Activated naive CD4-positive, alpha-beta T cell treated with anti-CD3 and anti-CD28 coated beads, Interleukin-2, amount 50 U/mL, for 24 hours (primary cell): ENCODE results near the gene YIF1A.
A peak's percentile ranks its signal among the peaks of the same experiment; 100 is the strongest.
"Not testable (repeated sequence)": the region's sequence is repeated elsewhere in the genome, so short reads cannot be mapped to it uniquely, and the experiment has no call there.

Experiments
- H3K27ac Mint-ChIP-seq: one replicate; pipeline ENCODE4 v1.8.0; 2021; ENCODE audit warnings: mild to moderate bottlenecking, mixed read lengths
- H3K27me3 Mint-ChIP-seq: one replicate; pipeline ENCODE4 v1.8.0; 2021; ENCODE audit warnings: mixed read lengths
- H3K36me3 Mint-ChIP-seq: one replicate; pipeline ENCODE4 v1.8.0; 2021; ENCODE audit warnings: mixed read lengths
- H3K4me1 Mint-ChIP-seq: one replicate; pipeline ENCODE4 v1.8.0; 2021; ENCODE audit warnings: mixed read lengths
- H3K4me3 Mint-ChIP-seq: one replicate; pipeline ENCODE4 v1.8.0; 2021; ENCODE audit warnings: mild to moderate bottlenecking, mixed read lengths
- H3K9me3 Mint-ChIP-seq: one replicate; pipeline ENCODE4 v1.8.0; 2021; ENCODE audit warnings: mixed read lengths

YIF1A gene

GRCh38 chr11:66316849-66317251, 27.9 kb upstream of the YIF1A start, which contains the start of gene CD248:
CD248 (minus strand) TSS chr11:66317044; CDS start chr11:66317027, 17 bp downstream.
- Mint-ChIP-seq H3K27ac (peak within 1 kb of the TSS; percentile 82), H3K9me3 (no peaks in the 10 kb centered on the region), H3K4me1 (peaks cover 66% of the 10 kb centered on the region), H3K4me3 (peak within 1 kb of the TSS; percentile 44), H3K27me3 (no peaks in the 10 kb centered on the region), H3K36me3 (no peaks in the 10 kb centered on the region)

DNA sequence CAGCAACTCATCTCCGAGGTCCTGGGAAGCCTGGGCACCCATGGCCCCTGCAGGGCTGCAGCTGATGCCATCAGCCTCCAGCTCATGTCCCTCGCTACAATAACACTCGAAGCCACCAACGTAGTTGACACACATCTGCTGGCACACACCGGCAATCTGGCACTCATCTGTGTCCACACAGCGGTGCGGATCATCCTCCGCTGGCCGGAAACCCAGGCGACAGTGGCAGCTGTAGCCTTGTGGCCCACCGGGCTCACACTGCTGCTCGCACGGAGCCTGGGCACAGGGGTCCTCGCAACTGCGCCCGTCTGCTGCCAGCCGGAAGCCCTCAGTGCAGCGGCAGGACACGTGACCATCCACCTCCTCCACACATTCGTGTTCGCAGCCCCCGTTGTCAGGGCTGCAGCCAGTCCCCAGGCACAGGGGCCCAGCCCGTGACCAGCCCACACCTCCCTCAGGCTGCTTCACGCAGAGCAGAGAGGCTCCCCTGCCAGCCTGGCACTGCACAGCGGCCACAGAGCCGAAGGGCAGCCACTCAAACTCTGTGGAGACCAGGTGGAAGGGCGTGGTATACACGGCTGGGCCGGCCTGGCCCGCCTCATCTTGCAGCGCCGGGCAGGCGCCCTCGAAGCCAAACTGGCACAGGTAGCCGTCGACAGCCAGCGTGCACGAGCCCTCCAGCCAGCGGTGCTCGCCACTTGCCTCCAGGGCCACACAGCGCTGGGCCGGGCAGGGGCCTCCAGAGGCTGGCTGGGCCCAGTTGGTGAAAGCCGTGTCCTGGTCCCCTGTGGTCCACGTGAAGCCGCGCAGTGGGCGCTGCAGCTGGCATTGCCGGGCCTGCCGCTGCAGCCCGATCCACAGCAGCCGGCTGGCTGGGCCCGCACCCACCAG, 27.2 kb upstream of the YIF1A start:
- H3K36me3 Mint-ChIP-seq: no peaks in the 10 kb centered on the region
- no peak overlapping the region for H3K4me3 Mint-ChIP-seq
- peak overlapping the region; percentile 47 for H3K27ac Mint-ChIP-seq

DNA sequence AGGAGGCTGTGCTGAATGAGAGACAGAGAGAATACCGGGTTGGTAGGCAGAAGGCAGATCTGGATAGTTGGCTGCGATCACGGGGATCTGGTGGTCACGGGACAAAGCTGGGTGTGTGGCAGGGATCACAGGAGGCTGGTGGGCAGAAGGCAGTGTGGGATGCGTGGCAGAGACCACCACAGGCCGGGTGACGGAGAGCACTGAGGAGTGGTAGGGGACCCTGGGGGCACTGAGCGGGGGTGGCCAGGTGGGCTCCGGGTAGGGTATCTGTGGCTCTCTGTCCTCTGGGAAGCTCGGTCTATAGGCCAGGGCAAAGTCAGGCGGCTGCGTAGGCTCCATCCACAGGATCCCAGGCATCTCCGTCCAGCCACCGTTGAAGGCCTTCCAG, 26.5 kb upstream of the YIF1A start:
- no peaks in the 10 kb centered on the region for H3K36me3 Mint-ChIP-seq
- peaks cover 68% of the 10 kb centered on the region for H3K4me1 Mint-ChIP-seq
- H3K4me3 Mint-ChIP-seq: no peak overlapping the region
- H3K27ac Mint-ChIP-seq: peak overlapping the region; percentile 90
- H3K9me3 Mint-ChIP-seq: no peaks in the 10 kb centered on the region
- H3K27me3 Mint-ChIP-seq: no peaks in the 10 kb centered on the region

More for the DNA sequence above, 27.2 kb upstream of the YIF1A start:
- Mint-ChIP-seq H3K9me3 (no peaks in the 10 kb centered on the region), H3K27me3 (no peaks in the 10 kb centered on the region), H3K4me1 (peaks cover 68% of the 10 kb centered on the region)

- peaks cover 62% of the 10 kb centered on the region for H3K4me1 Mint-ChIP-seq
- H3K9me3 Mint-ChIP-seq: no peaks in the 10 kb centered on the region
- peak overlapping the region; percentile 74 for H3K4me3 Mint-ChIP-seq
- H3K27me3 Mint-ChIP-seq: no peaks in the 10 kb centered on the region
- H3K36me3 Mint-ChIP-seq: no peaks in the 10 kb centered on the region
- H3K27ac Mint-ChIP-seq: peak overlapping the region; percentile 91
Observed at GRCh38 chr11:66314561-66315497, 25.9 kb upstream of the YIF1A start.

DNA sequence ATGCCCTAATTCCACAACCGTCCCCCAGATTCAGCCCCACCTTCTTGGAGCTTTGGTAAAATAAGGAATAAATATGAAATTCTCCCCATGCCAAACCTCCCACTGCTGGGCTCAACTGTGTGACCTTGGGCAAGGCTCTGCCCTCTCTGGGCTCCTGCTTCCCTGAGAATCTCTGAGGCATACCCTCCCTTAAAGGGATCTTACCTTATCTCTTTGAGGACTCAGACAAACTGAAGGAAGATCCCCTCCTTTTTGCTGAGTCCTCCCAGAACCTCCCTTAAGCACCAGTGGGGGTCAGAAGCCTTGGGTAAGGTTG, 25.2 kb upstream of the YIF1A start:
- Mint-ChIP-seq H3K27me3 (no peaks in the 10 kb centered on the region), H3K9me3 (no peaks in the 10 kb centered on the region), H3K27ac (peak overlapping the region; percentile 91), H3K4me3 (peak overlapping the region; percentile 74), H3K36me3 (no peaks in the 10 kb centered on the region), H3K4me1 (peaks cover 55% of the 10 kb centered on the region)

- Mint-ChIP-seq H3K4me1 (peaks cover 49% of the 10 kb centered on the region), H3K27me3 (no peaks in the 10 kb centered on the region), H3K27ac (peak overlapping the region; percentile 91), H3K9me3 (no peaks in the 10 kb centered on the region), H3K4me3 (peak overlapping the region; percentile 91), H3K36me3 (no peaks in the 10 kb centered on the region)
Observed at GRCh38 chr11:66313321-66314185, 24.6 kb upstream of the YIF1A start.

GRCh38 chr11:66312549-66313320, 23.8 kb upstream of the YIF1A start:
- Mint-ChIP-seq H3K4me1 (peaks cover 42% of the 10 kb centered on the region), H3K36me3 (no peaks in the 10 kb centered on the region), H3K27ac (peak overlapping the region; percentile 92), H3K9me3 (no peaks in the 10 kb centered on the region), H3K27me3 (no peaks in the 10 kb centered on the region), H3K4me3 (peak overlapping the region; percentile 91)

GRCh38 chr11:66311965-66312548, 23.1 kb upstream of the YIF1A start:
- Mint-ChIP-seq H3K36me3 (no peaks in the 10 kb centered on the region), H3K27me3 (no peaks in the 10 kb centered on the region), H3K4me1 (peaks cover 36% of the 10 kb centered on the region), H3K9me3 (no peaks in the 10 kb centered on the region), H3K4me3 (peak overlapping the region; percentile 91), H3K27ac (peak overlapping the region; percentile 92)

GRCh38 chr11:66311470-66311964, 22.6 kb upstream of the YIF1A start:
- Mint-ChIP-seq H3K27ac (peak overlapping the region; percentile 92), H3K9me3 (no peaks in the 10 kb centered on the region), H3K36me3 (no peaks in the 10 kb centered on the region), H3K4me3 (peak overlapping the region; percentile 91), H3K4me1 (peaks cover 36% of the 10 kb centered on the region), H3K27me3 (no peaks in the 10 kb centered on the region)

GRCh38 chr11:66310803-66311440, 22.0 kb upstream of the YIF1A start:
- Mint-ChIP-seq H3K4me1 (peaks cover 31% of the 10 kb centered on the region), H3K27ac (peak overlapping the region; percentile 23)
- not testable (repeated sequence) for H3K4me3 Mint-ChIP-seq, H3K36me3 Mint-ChIP-seq, H3K9me3 Mint-ChIP-seq, H3K27me3 Mint-ChIP-seq

DNA sequence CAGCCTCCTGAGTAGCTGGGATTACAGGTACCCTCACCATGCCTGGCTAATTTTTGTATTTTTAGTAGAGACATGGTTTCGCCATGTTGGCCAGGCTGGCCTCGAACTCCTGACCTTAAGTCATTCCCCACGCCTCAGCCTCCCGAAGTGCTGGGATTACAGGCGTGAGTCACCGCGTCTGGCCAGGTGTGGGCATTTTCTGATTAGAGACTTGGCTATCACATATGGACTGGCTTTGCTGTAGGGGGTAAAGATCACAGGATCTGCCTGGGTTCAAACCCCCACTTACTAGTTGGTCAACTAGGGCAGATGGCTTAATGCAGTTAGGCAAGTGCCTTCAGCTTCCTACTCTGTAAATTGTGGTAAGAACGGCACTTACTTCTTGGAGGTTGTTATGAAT, 21.4 kb upstream of the YIF1A start:
- Mint-ChIP-seq H3K36me3 (no peaks in the 10 kb centered on the region), H3K4me1 (peaks cover 25% of the 10 kb centered on the region), H3K27ac (no peak overlapping the region), H3K4me3 (no peak overlapping the region), H3K27me3 (no peaks in the 10 kb centered on the region), H3K9me3 (no peaks in the 10 kb centered on the region)

- Mint-ChIP-seq H3K27me3 (no peaks in the 10 kb centered on the region), H3K4me3 (no peak overlapping the region), H3K9me3 (no peaks in the 10 kb centered on the region), H3K4me1 (peaks cover 18% of the 10 kb centered on the region), H3K36me3 (no peaks in the 10 kb centered on the region), H3K27ac (peak overlapping the region; percentile 8)
Observed at GRCh38 chr11:66309475-66309874, 20.5 kb upstream of the YIF1A start.

- H3K9me3 Mint-ChIP-seq: no peaks in the 10 kb centered on the region
- peak overlapping the region; percentile 55 for H3K27ac Mint-ChIP-seq
- H3K27me3 Mint-ChIP-seq: no peaks in the 10 kb centered on the region
- H3K4me1 Mint-ChIP-seq: no peaks in the 10 kb centered on the region
- no peaks in the 10 kb centered on the region for H3K36me3 Mint-ChIP-seq
- H3K4me3 Mint-ChIP-seq: no peak overlapping the region
Observed at GRCh38 chr11:66302656-66303055, 13.7 kb upstream of the YIF1A start.

GRCh38 chr11:66299186-66299585, 10.2 kb upstream of the YIF1A start:
- Mint-ChIP-seq H3K36me3 (no peaks in the 10 kb centered on the region), H3K27me3 (peaks cover 2% of the 10 kb centered on the region), H3K4me3 (no peak overlapping the region), H3K9me3 (no peaks in the 10 kb centered on the region), H3K4me1 (no peaks in the 10 kb centered on the region), H3K27ac (no peak overlapping the region)
